KBM-7 (cell line): Measurements from ENCODE around the gene PNPLA3.
A peak's percentile ranks its signal among the peaks of the same experiment; 100 is the strongest.

Source experiments
- DNase-seq: peaks from one replicate; pipeline ENCODE4 v3.0.0-alpha.2; 2015
- in situ Hi-C: fragments of 300-500 bp; cut with MboI; formaldehyde crosslinking; loops from 2 replicates; pipeline ENCODE4 v1.14.3; 2020; ENCODE audit warnings: low sequenced_read_pairs, low pct_unique_long_range_greater_than_20kb, mixed read lengths

PNPLA3 gene

DNA sequence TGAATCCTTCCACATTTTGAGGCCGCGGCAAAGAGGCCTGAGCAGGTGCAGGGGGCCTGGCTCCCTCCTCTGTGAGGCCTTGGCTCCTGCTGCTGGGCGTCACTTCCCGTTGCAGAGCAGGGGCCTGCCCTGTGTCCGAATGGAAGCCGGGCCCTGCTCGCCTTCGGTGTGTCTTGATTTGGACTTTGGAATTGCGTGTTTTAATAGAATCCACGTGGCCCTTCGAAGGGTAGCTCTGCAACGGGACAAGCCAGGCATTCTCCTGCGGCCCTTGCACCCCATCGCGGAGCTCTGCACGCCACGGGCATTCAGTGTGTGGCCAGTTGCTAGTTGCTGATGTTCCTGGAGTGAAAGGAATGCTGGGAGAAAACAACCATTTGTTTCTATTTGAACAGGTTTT is 57.4 kb downstream of the PNPLA3 start:
- in situ Hi-C loops = no loop called here

DNA sequence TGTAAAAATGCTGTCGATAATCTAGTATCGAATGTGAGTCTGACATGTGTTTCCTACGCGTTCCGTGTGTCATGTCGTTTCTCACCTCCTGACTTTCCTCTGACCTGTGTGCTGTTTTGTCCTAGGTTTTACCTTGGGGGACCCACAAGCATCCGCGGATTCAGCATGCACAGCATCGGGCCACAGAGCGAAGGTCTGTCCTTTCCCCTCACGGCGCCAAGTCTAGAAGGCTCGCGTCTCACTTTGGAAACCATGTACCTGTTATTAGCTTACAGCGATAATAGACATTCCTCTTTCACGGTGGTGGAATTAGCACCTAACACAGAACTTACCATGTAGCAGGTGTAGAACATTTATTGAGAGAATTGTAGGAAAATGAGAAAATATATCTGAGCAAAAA is 60.2 kb downstream of the PNPLA3 start:
- in situ Hi-C loops = no loop called here
- no peak for DNase-seq

More for the DNA sequence above, 57.4 kb downstream of the PNPLA3 start:
- no peak for DNase-seq

- DNase-seq = no peak
- in situ Hi-C loops = no loop called here
Observed at GRCh38 chr22:43985532-43985931, 61.9 kb downstream of the PNPLA3 start.

- no peak for DNase-seq
- in situ Hi-C loops = no loop called here
Observed at GRCh38 chr22:43988116-43988820, 64.7 kb downstream of the PNPLA3 start.

GRCh38 chr22:43988960-43989359 is 65.4 kb downstream of the PNPLA3 start:
- no peak for DNase-seq
- in situ Hi-C loops = no loop called here

DNA sequence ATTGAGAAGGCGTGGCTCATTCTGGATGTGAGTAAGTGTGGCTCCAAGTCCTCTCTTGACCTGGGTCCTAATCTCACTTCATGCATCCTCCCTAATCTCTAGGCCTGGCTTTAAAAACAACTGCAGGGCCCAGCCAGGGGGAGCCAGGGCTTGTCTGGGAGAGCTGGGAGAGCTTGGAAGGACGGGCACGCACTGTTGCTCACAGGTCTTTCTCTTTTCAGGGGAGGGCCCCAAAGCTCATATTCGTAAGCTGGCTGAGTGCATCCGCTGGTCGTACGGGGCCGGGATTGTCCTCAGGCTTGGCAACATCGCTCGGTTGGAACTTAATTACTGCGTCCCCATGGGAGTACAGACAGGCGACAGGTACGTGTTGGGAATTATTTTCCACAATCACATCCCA is 66.4 kb downstream of the PNPLA3 start:
- no peak for DNase-seq
- in situ Hi-C loops = no loop called here

DNA sequence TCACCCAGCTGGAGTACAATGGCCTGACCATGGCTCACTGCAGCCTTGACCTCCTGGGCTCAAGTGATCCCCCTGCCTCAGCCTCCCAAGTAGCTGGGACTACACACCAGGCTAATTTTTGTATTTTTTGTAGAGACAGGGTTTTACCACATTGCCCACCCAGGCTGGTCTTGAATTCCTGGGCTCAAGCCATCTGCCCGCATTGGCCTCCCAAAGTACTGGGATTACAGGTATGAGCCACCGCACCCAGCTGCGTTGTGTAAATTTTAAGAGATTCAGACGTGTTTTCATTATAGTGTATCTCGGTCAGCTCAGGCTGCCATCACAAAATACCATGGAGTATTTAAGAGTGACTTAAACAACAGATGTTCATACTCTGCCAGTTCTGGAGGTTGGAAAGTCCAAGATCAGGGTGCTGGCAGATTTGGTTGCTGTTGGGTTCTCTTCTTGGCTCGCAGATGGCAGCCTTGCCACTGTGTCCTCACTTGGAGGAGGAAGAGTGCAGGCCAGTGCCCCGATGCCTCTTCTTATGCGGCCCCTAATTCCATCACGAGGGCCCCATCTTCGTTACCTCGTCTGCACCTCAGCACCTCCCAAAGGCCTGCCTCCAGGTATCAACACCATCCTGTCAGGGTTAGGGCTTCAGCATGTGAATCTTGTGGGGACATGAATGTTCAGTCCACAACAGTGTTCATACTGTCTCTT is 67.9 kb downstream of the PNPLA3 start:
- no peak for DNase-seq
- in situ Hi-C loops = no loop called here

DNA sequence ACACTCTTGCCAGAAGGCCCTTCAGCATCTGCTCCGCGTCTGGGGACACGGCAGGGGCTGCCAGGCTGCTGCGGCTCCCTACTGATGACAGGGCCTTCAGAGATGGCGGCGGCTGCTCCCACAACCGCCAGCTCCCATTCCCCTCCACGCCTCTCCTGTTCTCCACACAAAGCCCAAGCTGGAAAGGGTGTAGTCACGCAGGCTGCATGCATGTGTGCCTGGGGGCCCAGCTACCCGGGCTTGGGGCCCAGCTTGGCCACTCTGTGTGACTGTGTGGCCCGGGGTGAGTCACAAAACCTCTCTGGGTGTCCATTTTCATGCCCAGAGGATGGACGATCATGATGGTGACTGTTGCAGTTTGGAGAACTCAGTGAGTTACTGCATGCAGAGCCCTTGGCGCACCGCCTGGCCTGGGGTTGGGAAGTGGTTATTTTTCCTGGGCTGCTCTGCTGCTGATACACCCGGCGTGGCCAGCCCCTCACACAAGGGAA is 68.8 kb downstream of the PNPLA3 start:
- no peak for DNase-seq

GRCh38 chr22:43993072-43993760 is 69.6 kb downstream of the PNPLA3 start:
- in situ Hi-C loops = no loop called here
- peak; percentile 71 for DNase-seq

More for the DNA sequence above, 68.8 kb downstream of the PNPLA3 start:
- in situ Hi-C loops = no loop called here

GRCh38 chr22:43994006-43994405 is 70.4 kb downstream of the PNPLA3 start:
- in situ Hi-C loops = no loop called here
- DNase-seq = no peak

DNA sequence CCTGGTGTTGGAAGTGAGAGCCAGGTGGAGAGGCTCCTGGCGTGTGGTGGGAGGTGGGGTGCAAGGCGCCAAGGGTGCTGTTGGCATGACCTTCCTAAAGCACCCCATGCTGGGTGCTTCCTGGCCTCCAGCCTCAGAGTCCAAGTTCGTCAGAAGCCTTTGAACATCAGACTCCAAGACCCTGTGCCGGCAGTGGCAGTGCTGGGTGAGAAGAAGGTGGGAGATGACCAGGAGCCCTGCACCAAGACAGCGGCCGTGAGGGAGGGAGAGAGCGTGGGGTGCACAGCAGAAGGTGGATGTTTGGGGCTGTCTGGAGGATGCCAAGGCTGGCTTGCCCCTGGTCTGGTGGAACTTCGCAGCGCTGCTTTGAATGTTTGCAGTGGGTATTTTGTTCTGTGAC is 70.8 kb downstream of the PNPLA3 start:
- no peak for DNase-seq
- in situ Hi-C loops = no loop called here

DNA sequence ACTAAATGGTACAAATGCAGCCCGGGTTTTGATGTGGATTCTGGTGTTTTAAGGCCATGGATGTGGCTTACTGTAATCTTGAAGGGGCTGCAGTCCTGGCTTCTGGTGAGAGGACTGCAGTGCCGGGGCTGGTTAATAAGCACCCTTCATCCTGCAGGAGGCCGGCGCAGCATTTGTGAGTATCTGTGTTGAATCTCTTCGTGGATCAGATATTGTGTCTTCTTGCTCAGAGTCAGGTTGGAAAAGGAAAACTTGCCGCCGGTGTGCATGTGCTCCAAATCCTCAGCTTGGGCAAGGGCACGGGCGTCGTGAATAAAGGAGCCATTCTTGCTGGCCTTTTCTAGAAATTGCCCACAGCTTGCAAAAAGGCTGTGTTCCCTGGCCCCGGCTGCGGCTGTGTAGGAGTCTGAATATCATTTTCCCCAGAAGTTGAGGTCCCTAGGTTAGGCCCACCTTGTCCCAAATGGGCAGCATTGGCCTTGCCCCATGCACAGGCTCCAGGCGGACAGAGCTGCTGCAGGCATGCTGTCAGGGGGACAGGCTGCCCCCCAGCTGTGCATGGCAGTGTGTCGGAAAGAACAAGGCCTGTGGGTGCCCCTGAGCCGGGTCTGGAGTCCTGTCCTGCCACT is 71.6 kb downstream of the PNPLA3 start:
- DNase-seq = no peak
- in situ Hi-C loops = no loop called here

DNA sequence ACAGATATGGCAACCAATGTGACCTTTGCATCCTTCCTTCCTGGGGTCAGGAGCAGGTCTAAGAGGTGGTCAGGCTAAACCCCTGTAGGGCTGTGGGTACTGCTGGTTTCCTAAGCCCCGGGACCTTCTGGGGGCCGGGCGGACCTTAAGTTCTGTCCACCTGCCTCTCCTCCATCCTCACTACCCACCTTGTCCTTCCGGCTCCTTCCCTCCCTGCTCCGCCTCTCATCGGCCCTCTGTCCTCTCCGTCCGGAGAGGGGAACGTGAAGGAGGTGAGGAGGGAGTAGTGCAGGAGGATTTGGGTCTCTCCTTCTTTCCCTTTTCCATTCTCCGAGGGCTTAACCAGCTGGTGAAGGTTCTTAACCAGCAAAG is 72.2 kb downstream of the PNPLA3 start:
- in situ Hi-C loops = no loop called here
- no peak for DNase-seq

DNA sequence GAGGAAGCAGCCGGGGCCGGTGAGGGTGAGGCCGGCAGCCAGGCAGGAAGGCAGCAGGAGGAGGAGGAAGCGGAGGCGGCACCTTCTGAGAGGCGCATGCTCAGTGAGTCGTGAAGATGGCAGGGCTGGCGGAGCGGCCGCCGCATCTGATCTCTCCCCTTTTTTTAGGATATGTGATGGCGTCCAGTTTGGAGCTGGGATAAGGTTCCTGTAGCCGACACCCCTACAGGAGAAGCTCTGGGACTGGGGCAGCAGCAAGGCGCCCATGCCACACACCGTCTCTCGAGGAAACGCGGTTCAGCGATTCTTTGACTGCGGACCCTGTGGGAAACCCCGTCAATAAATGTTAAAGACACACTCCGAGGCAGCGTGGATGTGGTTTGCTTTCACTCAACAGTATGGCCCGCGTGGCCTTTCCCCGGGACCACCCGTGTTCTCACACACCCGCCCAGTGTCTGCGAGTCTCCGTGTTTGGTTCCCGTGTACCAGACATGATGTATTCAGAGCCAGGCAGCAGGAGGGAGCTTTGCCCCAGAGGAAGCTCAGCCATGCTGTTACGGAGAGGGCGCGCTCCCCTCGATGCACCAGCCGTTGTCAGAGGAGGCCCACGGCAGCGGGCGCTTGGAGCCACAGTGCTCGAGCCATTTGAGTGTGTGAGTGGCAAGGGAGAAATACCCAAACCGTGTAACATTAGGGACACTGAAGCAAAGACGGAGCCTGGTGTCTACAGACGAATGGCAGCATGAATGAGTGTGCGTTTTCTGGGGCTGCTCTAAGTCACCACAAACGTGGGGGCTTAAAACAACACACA is 72.8 kb downstream of the PNPLA3 start:
- in situ Hi-C loops = no loop called here
- DNase-seq = peak; percentile 85

DNA sequence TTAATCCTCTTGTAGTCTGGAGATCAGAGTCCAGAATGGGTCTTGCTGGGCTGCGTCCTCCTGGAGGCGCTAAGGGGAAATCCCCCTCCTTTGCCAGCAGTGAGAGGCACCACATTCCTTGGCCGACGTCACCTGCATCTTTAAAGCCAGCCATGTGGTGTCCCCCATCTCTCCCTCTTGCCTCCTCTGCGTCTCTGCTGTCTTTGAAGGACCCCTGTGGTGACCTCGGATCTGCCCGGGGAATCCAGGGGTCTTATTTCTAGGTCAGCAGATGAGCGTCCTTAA is 73.3 kb downstream of the PNPLA3 start:
- DNase-seq = no peak
- in situ Hi-C loops = no loop called here
